Left ventricle myocardium inferior (tissue), 1 donor: Measurements from ENCODE around the gene EXO5. TPM values are rescaled to one million over a fixed set of nuclear protein-coding genes. Genes with fewer than 3 reads are reported as not detected.
"Not testable (repeated sequence)": the region's sequence is repeated elsewhere in the genome, so short reads cannot be mapped to it uniquely, and the experiment has no call there.

Experiments
- DNase-seq: peaks from one replicate; pipeline ENCODE4 v3.0.0-alpha.2; 2020
- H3K27ac ChIP-seq: fragments of 200-600 bp; replicated peaks from 2 replicates; pipeline ENCODE4 v1.8.0; 2021
- H3K27me3 ChIP-seq: fragments of 200-600 bp; 2 replicates; pipeline ENCODE4 v1.8.0; 2021; ENCODE audit warnings: low read depth
- H3K36me3 ChIP-seq: fragments of 200-600 bp; 2 replicates; pipeline ENCODE4 v1.8.0; 2021
- H3K4me1 ChIP-seq: fragments of 200-600 bp; 2 replicates; pipeline ENCODE4 v1.8.0; 2021
- H3K4me3 ChIP-seq: fragments of 200-600 bp; 2 replicates; pipeline ENCODE4 v1.8.0; 2021; ENCODE audit warnings: mild to moderate bottlenecking, moderate library complexity
- H3K9me3 ChIP-seq: fragments of 200-600 bp; replicated peaks from 2 replicates; pipeline ENCODE4 v1.8.0; 2021
- CTCF ChIP-seq: fragments of 200-600 bp; IDR thresholded peaks from 2 replicates; pipeline ENCODE4 v1.8.0; 2021; ENCODE audit warnings: antibody characterized with exemption, mild to moderate bottlenecking, borderline replicate concordance
- intact Hi-C: fragments of 100-400 bp; cut with micrococcal nuclease; formaldehyde crosslinking; loops from one replicate; pipeline ENCODE4 v1.11.0; 2022
- total RNA-seq: library from RNA; stranded (reverse); fragmentation: NEBNext Ultra II Directional; extraction: Animal tissue kit (Norgen Biotek cat#: 25700); gene quantifications from one replicate; pipeline ENCODE4 v1.2.1, GENCODE V29; 2021
- donor health status: DM: no; HTN: yes; CAD: no; lungs with severe emphysema.

EXO5 gene
- total RNA-seq, 1 donor from 2014 or later = 3.6 TPM

GRCh38 chr1:40556121-40556520 is 47.6 kb downstream of the EXO5 start:
- TF ChIP-seq CTCF = no peak
- no peaks in the 10 kb centered on the region for H3K27me3 ChIP-seq
- no peaks in the 10 kb centered on the region for H3K36me3 ChIP-seq
- no peak for DNase-seq
- H3K4me3 ChIP-seq = no peak overlapping the region
- H3K4me1 ChIP-seq = no peaks in the 10 kb centered on the region
- intact Hi-C loops = no loop called here
- H3K9me3 ChIP-seq = no peaks in the 10 kb centered on the region
- no peak overlapping the region for H3K27ac ChIP-seq

- H3K27me3 ChIP-seq, H3K27ac ChIP-seq, H3K4me3 ChIP-seq, H3K36me3 ChIP-seq, H3K4me1 ChIP-seq, DNase-seq, H3K9me3 ChIP-seq, intact Hi-C loops: not testable (repeated sequence)
Observed at GRCh38 chr1:40558241-40558640, 49.7 kb downstream of the EXO5 start.

GRCh38 chr1:40562185-40562584 is 53.6 kb downstream of the EXO5 start:
- H3K4me1 ChIP-seq = no peaks in the 10 kb centered on the region
- intact Hi-C loops = no loop called here

GRCh38 chr1:40563266-40563665 is 54.7 kb downstream of the EXO5 start:
- no peak overlapping the region for H3K27ac ChIP-seq
- no peak for TF ChIP-seq CTCF
- no peaks in the 10 kb centered on the region for H3K4me1 ChIP-seq
- H3K4me3 ChIP-seq = no peak overlapping the region
- no peaks in the 10 kb centered on the region for H3K9me3 ChIP-seq
- DNase-seq = no peak
- H3K36me3 ChIP-seq = no peaks in the 10 kb centered on the region
- intact Hi-C loops = no loop called here
- H3K27me3 ChIP-seq = no peaks in the 10 kb centered on the region

More at GRCh38 chr1:40562185-40562584, 53.6 kb downstream of the EXO5 start:
- Histone ChIP-seq H3K27ac (no peak overlapping the region), H3K36me3 (no peaks in the 10 kb centered on the region), H3K4me3 (no peak overlapping the region), H3K9me3 (no peaks in the 10 kb centered on the region), H3K27me3 (no peaks in the 10 kb centered on the region)
- no peak for TF ChIP-seq CTCF
- DNase-seq = no peak

- no peaks in the 10 kb centered on the region for H3K27me3 ChIP-seq
- no peaks in the 10 kb centered on the region for H3K9me3 ChIP-seq
- no peak overlapping the region for H3K4me3 ChIP-seq
- TF ChIP-seq CTCF = no peak
- no peak overlapping the region for H3K27ac ChIP-seq
- H3K36me3 ChIP-seq = no peaks in the 10 kb centered on the region
- H3K4me1 ChIP-seq = no peaks in the 10 kb centered on the region
- DNase-seq = no peak
- intact Hi-C loops = no loop called here
Observed at GRCh38 chr1:40564506-40564905, 55.9 kb downstream of the EXO5 start.

GRCh38 chr1:40564913-40565312 is 56.3 kb downstream of the EXO5 start:
- Histone ChIP-seq H3K27me3 (no peaks in the 10 kb centered on the region), H3K36me3 (no peaks in the 10 kb centered on the region), H3K4me1 (no peaks in the 10 kb centered on the region), H3K27ac (no peak overlapping the region), H3K4me3 (no peak overlapping the region), H3K9me3 (no peaks in the 10 kb centered on the region)
- intact Hi-C loops = no loop called here
- DNase-seq = no peak
- TF ChIP-seq CTCF = no peak

Other genes starting within 250 kb of the EXO5 start
- 0.27 TPM for gene COL9A2, start 191.5 kb upstream of the EXO5 start, total RNA-seq
- 15.0 TPM for gene SMAP2, start 135.0 kb upstream of the EXO5 start, total RNA-seq
- gene ZFP69B, start 58.3 kb upstream of the EXO5 start, total RNA-seq = 1.1 TPM
- 1.9 TPM for gene ZFP69, start 31.5 kb upstream of the EXO5 start, total RNA-seq
- 7.8 TPM for gene ZNF684, start 22.9 kb downstream of the EXO5 start, total RNA-seq
- 0.74 TPM for gene RIMS3, start 156.9 kb downstream of the EXO5 start, total RNA-seq
- gene NFYC, start 182.9 kb downstream of the EXO5 start, total RNA-seq = 62.2 TPM